ENCODE measurements around the gene RPL6.

The RPL6 gene

DNA sequence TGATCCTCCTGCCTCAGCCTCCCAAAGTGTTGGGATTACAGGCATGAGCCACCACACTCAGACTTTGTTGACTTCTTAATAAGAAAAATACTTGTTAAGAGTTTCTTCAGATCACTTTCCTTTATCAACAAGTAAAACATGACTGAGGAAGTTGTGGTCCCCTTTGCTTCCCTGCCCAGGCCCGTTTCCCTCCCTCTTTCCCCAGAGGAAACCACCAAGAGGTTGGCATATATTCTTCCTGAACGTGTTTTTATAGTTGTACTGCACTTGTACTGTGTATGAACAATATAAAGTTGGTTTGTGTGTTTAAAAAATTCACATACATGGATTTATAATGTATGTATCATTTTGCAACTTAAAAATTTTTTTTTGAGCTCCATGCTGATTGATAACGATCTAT, 37.7 kb upstream of the RPL6 start:
- TF ChIP-seq TAF1 (IDR thresholded peaks at IDR 0.05; ENCODE audit: borderline replicate concordance, insufficient read depth, low read length): no peak
- TF ChIP-seq FOXP2 (optimal IDR thresholded peaks at IDR 0.05; ENCODE audit: borderline replicate concordance, extremely low read depth, extremely low read length, insufficient read depth): no peak
- TF ChIP-seq POLR2AphosphoS5 (IDR thresholded peaks at IDR 0.05; ENCODE audit: low read depth, low read length): no peak
- no peak for TF ChIP-seq SIN3A (IDR thresholded peaks at IDR 0.05; ENCODE audit: borderline replicate concordance, insufficient read depth, low read length)
- TF ChIP-seq, protein P1, sequence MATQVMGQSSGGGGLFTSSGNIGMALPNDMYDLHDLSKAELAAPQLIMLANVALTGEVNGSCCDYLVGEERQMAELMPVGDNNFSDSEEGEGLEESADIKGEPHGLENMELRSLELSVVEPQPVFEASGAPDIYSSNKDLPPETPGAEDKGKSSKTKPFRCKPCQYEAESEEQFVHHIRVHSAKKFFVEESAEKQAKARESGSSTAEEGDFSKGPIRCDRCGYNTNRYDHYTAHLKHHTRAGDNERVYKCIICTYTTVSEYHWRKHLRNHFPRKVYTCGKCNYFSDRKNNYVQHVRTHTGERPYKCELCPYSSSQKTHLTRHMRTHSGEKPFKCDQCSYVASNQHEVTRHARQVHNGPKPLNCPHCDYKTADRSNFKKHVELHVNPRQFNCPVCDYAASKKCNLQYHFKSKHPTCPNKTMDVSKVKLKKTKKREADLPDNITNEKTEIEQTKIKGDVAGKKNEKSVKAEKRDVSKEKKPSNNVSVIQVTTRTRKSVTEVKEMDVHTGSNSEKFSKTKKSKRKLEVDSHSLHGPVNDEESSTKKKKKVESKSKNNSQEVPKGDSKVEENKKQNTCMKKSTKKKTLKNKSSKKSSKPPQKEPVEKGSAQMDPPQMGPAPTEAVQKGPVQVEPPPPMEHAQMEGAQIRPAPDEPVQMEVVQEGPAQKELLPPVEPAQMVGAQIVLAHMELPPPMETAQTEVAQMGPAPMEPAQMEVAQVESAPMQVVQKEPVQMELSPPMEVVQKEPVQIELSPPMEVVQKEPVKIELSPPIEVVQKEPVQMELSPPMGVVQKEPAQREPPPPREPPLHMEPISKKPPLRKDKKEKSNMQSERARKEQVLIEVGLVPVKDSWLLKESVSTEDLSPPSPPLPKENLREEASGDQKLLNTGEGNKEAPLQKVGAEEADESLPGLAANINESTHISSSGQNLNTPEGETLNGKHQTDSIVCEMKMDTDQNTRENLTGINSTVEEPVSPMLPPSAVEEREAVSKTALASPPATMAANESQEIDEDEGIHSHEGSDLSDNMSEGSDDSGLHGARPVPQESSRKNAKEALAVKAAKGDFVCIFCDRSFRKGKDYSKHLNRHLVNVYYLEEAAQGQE (IDR thresholded peaks at IDR 0.05; ENCODE audit: insufficient read depth in 1 of 2, low read depth in 2 of 2, low read length in 2 of 2): no peak

DNA sequence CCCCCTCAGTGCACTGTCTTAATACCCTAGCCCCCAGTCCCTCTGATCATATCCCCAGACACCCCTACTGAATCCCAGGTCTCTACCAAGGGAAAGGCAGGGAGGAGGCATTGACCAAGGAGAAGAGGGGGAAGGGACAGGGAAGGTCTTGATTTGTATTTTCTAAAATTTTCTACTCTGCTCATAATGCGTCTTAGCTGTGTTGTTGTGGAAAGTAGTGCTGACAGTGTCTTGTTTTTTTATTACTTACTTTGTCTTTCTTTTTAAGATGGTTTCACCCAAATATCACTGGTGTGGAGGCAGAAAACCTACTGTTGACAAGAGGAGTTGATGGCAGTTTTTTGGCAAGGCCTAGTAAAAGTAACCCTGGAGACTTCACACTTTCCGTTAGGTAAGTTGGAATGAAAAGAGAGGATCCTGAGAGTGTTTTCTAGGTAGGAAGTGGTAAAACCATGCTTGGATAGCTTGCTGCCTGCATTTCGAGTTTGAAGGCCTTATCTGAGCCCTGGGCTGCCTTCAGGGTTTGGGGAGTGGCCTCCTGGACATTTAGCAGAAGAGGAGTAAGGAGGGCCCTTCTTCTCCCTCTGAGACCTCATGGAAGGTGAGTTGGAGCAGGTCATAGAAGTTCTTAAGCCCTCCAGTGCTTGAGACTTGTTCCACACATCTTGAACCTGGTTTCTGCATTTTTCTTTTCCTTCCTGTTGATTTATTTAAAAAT, 36.8 kb upstream of the RPL6 start:
- TF ChIP-seq, protein P1 (IDR thresholded peaks at IDR 0.05; ENCODE audit: insufficient read depth in 1 of 2, low read depth in 2 of 2, low read length in 2 of 2): no peak
- no peak for TF ChIP-seq TAF1 (IDR thresholded peaks at IDR 0.05; ENCODE audit: borderline replicate concordance, insufficient read depth, low read length)

DNA sequence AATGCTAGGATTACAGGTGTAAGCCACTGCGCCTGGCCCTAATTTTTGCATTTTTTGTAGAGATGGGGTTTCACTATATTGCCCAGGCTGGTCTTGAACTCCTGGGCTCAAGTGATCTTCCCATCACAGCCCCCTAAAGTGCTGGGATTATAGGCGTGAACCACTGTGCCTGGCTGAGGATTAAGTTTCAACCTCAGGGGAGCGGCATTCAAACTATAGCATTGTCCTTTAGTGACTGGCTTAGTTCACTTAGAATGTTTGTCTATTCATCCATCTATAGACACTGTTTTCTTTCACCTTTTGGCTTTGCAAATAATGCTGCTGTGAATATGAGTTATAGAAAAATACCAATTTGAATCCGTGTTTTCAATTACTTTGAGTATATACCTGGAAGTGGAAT, 34.5 kb upstream of the RPL6 start:
- TF ChIP-seq SIN3A (IDR thresholded peaks at IDR 0.05; ENCODE audit: borderline replicate concordance, insufficient read depth, low read length) (no peak), FOXP2 (optimal IDR thresholded peaks at IDR 0.05; ENCODE audit: borderline replicate concordance, extremely low read depth, extremely low read length, insufficient read depth) (no peak), TAF1 (IDR thresholded peaks at IDR 0.05; ENCODE audit: borderline replicate concordance, insufficient read depth, low read length) (no peak), POLR2AphosphoS5 (IDR thresholded peaks at IDR 0.05; ENCODE audit: low read depth, low read length) (no peak)
- TF ChIP-seq, protein P1 (IDR thresholded peaks at IDR 0.05; ENCODE audit: insufficient read depth in 1 of 2, low read depth in 2 of 2, low read length in 2 of 2): no peak

DNA sequence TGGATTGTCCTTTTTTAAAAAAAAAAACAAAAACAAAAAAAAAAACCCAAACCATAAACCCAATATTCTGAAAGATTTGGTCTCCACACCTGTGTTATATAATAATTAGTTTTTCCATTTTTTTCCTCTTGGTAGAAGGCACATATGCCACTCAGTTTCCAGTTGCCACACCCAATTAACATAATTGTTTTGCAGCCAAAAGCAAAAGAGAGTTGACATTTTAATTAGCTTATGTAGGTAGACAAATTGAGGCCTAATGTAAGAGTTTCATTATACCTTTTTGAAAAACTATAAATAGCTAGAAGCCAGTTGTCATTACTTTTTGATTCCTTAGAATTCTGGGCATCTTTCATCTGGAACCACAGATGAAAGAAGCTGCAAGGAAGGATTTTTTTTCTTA, 30.4 kb upstream of the RPL6 start:
- TF ChIP-seq TAF1 (IDR thresholded peaks at IDR 0.05; ENCODE audit: borderline replicate concordance, insufficient read depth, low read length) (no peak), SIN3A (IDR thresholded peaks at IDR 0.05; ENCODE audit: borderline replicate concordance, insufficient read depth, low read length) (no peak), POLR2AphosphoS5 (IDR thresholded peaks at IDR 0.05; ENCODE audit: low read depth, low read length) (no peak), FOXP2 (optimal IDR thresholded peaks at IDR 0.05; ENCODE audit: borderline replicate concordance, extremely low read depth, extremely low read length, insufficient read depth) (no peak)
- TF ChIP-seq, protein P1 (IDR thresholded peaks at IDR 0.05; ENCODE audit: insufficient read depth in 1 of 2, low read depth in 2 of 2, low read length in 2 of 2): no peak

DNA sequence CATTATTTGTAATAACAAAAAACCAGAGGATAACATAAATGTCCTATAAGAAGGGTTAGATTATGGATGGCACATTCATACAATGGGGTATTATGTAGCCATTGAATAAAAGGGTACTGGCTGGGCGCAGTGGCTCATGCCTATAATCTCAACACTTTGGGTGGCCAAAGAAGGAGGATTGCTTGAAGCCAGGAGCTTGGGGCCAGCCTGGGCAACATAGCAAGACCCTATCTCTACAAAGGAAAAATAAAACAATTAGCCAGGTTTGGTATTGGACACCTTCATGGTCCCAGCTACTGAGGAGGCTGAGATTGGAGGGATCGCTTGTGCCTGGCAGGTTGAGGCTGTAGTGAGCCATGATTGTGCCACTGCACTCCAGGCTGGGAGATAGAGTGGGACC, 24.1 kb upstream of the RPL6 start:
- no peak for TF ChIP-seq POLR2AphosphoS5 (IDR thresholded peaks at IDR 0.05; ENCODE audit: low read depth, low read length)
- TF ChIP-seq TAF1 (IDR thresholded peaks at IDR 0.05; ENCODE audit: borderline replicate concordance, insufficient read depth, low read length): no peak
- TF ChIP-seq FOXP2 (optimal IDR thresholded peaks at IDR 0.05; ENCODE audit: borderline replicate concordance, extremely low read depth, extremely low read length, insufficient read depth): no peak
- TF ChIP-seq SIN3A (IDR thresholded peaks at IDR 0.05; ENCODE audit: borderline replicate concordance, insufficient read depth, low read length): no peak
- TF ChIP-seq, protein P1 (IDR thresholded peaks at IDR 0.05; ENCODE audit: insufficient read depth in 1 of 2, low read depth in 2 of 2, low read length in 2 of 2): no peak

All from PFSK-1 (cell line).